ENCODE results near the gene CCRL2.

DNA sequence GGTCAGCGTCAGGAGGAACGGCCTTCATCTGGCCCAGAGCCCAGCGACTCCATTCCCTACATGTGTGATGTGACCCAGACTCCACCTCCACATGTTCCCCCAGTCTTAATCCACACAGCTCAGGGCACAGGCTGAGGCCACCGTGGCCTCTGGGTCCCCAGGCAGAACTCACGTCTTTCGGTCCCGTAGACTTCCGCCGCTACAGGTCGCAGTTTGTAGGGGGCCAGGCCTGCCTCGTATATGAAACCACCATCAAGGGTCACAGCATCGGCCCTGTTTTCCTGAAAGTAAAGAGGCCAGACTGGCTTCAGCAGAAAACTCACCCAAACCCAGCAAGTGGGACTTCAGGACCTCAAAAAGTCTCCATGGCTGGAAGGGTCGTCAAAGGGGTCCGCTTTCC lies 49.1 kb downstream of the CCRL2 start:
- TF ChIP-seq, protein P1, sequence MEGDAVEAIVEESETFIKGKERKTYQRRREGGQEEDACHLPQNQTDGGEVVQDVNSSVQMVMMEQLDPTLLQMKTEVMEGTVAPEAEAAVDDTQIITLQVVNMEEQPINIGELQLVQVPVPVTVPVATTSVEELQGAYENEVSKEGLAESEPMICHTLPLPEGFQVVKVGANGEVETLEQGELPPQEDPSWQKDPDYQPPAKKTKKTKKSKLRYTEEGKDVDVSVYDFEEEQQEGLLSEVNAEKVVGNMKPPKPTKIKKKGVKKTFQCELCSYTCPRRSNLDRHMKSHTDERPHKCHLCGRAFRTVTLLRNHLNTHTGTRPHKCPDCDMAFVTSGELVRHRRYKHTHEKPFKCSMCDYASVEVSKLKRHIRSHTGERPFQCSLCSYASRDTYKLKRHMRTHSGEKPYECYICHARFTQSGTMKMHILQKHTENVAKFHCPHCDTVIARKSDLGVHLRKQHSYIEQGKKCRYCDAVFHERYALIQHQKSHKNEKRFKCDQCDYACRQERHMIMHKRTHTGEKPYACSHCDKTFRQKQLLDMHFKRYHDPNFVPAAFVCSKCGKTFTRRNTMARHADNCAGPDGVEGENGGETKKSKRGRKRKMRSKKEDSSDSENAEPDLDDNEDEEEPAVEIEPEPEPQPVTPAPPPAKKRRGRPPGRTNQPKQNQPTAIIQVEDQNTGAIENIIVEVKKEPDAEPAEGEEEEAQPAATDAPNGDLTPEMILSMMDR (conservative IDR thresholded peaks at IDR 0.05), result no peak
- TF ChIP-seq EZH2 (IDR thresholded peaks at IDR 0.05; ENCODE audit: low read depth), result no peak
